ENCODE results near the gene MIER2. TPM values are rescaled to one million over a fixed set of nuclear protein-coding genes. Genes with fewer than 3 reads are reported as not detected.
"Not testable (repeated sequence)": the region's sequence is repeated elsewhere in the genome, so short reads cannot be mapped to it uniquely, and the experiment has no call there.

Gene MIER2
- total RNA-seq, 2 donors from 2014 or later: 18.2 to 25.0 TPM

DNA sequence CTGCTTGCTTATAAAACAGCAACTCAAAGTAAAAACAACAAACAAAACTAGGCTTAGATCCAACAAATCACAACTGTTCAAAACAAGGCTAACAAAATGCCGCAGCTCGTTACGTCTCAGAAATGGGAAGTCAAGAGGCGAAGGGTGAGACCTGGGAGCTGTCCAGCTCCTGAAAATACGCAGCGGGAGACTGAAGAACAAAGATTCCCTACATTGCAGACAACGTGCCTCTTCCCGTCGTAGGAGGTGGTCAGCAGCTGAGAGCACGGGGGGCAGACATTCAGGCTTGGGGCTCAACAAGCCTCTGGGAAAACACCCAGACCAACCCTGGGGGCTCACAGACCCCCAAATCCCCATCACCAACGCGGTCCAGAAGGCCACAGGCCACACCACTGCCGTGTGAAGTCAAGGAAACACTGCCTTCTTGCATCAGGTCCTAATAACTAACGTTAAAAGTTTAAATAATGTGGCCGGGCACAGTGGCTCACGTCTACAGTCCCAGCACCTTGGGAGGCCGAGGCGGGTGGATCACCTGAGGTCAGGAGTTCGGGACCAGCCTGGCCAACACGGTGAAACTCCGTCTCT is 66.9 kb downstream of the MIER2 start:
- DNase-seq: no peak
- intact Hi-C loops (cut with DNase I): no loop called here

DNA sequence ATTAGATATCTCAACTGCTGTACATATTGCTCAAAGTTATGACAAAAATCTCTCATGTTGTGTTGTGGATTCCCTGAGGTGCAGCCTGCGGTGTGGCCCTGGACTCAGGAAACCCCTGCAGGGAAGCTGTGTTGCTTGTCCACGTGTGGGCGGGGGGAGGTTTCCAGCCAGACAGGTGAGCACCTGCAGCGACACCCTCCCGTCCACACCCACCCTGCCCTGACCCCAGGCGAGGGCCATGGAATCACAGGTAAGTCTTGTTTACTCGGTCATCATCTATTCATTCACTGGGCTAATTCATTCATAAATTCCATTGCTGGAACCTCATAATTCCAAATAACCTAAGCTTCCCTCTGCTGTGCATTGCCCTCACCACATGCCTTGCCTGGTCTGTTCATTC is 67.5 kb downstream of the MIER2 start:
- DNase-seq: no peak
- no peak for ATAC-seq
- intact Hi-C loops (cut with DNase I): no loop called here

More for the DNA sequence above, 66.9 kb downstream of the MIER2 start:
- no peak for ATAC-seq

DNA sequence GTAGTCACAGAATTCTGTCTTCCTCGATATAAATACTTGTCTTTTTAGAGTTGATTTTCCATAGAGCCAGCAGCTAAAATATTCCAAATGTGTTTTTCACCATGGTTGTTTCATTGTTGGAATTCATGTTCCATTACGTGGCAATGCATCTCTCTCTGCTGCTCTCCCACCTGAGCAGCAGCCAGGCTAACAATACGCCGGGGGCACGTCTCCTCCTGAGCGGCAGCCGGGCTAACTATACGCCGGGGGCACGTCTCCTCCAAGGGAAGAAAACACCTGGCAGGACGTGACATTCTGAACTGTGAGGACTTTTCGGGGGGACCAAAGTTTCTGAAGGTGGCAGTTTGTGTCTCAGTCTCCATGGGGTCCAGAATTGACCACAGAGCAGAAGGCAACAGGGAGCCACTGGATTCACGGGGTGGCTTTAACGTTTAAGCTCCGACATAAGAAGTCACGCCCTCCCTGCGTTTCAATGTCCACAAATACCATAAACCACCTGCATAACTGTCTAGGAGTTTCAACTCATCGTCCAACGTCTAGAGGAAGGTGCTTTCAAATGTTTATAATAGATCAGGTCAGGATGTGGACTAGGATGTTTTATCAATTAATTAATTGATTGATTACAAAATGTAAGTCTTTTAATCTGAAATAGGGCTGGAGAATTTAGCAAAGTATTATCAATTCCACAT is 68.5 kb downstream of the MIER2 start:
- DNase-seq: no peak
- intact Hi-C loops (cut with DNase I): no loop called here
- ATAC-seq: no peak

DNA sequence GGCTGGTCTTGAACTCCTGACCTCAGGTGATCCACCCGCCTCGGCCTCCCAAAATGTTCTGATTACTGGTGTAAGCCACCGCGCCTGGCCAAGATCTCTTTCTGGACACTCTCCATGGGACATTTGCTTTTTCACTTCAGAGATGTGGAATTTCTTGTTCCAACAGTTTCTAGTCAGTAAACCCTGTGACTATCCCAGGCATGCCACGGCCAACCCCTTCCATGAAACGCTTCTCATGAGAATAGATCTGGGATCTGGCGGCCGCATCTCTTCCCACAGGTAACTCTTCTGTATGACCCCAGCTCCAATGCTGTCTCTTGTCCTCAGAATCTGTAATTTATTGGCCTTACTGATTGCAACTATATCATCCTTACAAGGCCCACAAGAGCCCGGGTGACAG is 69.6 kb downstream of the MIER2 start:
- ATAC-seq: no peak
- DNase-seq: no peak
- intact Hi-C loops (cut with DNase I): no loop called here

DNA sequence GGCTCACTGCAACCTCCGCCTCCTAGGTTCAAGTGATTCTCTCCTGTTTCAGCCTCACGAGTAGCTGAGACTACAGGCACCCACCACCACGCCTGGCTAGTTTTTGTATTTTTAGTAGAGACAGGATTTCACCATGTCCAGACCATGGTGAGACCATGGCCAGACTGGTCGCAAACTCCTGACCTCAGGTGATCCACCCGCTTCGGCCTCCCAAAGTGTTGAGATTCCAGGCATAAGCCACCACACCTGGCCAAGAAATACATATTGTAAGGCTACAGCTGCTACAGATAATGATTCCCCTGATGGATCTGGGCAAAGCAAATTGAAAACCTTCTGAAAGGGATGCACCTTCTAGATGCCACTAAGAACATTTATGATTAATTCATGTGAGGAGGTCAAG is 71.2 kb downstream of the MIER2 start:
- DNase-seq (no peak), ATAC-seq (no peak)
- intact Hi-C loops (cut with DNase I): no loop called here

DNA sequence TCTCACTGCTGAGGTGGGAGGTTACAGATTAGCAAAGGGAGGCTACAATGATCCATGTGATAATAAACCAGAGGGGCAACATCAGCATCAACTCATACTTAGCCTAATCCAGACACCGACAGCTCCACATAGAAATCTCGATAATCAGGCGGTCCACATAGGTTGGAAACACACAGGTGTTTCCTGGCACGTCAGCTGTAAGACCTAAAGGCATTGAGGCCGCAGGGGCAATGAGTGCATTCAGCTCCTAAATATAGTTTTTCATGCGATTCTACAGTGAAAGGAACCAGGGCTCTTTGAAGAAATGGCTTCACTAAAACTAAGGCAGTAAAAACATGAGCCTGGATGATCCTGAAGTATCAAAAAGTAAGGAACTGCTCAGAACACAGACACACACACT is 72.7 kb downstream of the MIER2 start:
- intact Hi-C loops (cut with DNase I): no loop called here
- no peak for ATAC-seq
- DNase-seq: no peak

DNA sequence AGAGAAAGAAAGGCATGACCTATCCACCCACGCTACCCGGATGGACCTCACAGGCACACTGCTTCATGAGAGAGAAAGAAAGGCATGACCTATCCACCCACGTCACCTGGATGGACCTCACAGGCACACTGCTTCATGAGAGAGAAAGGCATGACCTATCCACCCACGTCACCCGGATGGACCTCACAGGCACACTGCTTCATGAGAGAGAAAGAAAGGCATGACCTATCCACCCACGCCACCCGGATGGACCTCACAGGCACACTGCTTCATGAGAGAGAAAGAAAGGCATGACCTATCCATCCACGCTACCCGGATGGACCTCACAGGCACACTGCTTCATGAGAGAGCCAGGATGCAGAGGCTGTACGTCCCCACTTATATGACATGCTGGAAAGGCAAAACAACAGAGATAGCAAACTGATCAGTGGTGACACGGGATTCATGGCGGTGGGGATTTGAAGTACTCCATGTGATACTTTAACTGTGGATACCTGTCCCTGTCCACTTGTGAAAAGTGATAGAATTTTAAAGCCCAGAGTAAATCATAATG is 73.8 kb downstream of the MIER2 start:
- DNase-seq; ATAC-seq; intact Hi-C loops (cut with DNase I): not testable (repeated sequence)

DNA sequence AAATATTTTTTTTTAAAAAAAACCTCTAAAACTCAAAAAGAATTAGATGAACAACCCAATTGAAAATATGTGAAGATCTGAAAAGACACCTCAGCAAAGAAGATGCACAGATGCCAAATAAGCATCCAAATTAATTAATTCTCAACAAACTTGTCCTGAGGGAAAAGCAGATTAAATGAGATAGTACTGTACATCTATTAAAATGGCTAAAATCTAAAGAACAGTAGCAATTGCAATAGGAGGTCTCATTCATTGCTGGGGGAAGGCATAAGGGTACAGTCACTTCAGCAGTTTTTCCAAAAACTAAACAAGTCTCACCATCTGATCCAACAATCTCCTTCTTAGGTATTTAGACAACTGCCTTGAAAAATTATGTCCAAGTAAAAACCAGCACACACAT is 75.4 kb downstream of the MIER2 start:
- intact Hi-C loops (cut with DNase I): no loop called here
- DNase-seq (no peak), ATAC-seq (no peak)

DNA sequence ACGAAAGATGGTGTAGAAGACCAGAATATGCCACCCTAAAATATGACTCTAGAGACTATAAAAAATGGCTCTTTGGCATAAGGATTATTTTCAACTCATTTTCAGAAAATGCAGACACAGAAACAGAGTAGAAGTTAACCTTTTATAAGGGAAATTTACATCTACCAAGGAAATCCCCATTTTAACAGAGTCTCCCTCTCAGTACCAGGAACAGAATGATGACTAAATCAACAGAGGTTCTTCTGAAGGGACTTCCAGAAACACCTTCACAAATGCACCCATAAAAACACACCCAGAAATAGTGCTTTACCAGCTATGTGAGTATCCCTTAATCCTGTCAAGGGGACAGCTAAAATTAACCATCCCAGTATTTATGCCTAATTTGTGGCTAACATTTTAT is 82.5 kb downstream of the MIER2 start:
- no peak for ATAC-seq
- intact Hi-C loops (cut with DNase I): no loop called here

DNA sequence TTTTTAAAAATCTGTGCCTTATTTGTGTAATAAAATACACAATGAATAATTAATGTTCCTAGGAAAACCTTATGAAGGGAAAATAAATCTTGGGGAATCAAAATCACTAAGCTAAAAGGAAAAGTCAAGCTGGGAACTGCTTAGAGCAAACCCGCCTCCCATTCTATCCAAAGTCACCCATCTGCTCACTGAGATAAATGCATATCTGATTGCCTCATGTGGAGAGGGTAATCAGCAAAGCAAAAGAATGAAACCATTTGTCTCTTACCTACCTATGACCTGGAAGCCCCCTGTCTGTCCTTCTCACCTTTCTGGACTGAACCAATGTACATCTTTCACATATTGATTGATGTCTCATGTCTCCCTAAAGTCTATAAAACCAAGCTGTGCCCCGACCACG is 87.8 kb downstream of the MIER2 start:
- intact Hi-C loops (cut with DNase I); ATAC-seq; DNase-seq: not testable (repeated sequence)

More for the DNA sequence above, 82.5 kb downstream of the MIER2 start:
- DNase-seq: no peak

Other genes with a start within 250 kb of the MIER2 start
- gene OR4F17, start 237.7 kb downstream of the MIER2 start, total RNA-seq: not detected
- gene PLPP2, start 53.4 kb downstream of the MIER2 start, total RNA-seq: under 1 TPM; 0.76 to 0.85 TPM
- under 1 TPM; 0.76 to 0.88 TPM for gene C2CD4C, start 64.4 kb upstream of the MIER2 start, total RNA-seq
- gene SHC2, start 116.2 kb upstream of the MIER2 start, total RNA-seq: 10 to 100 TPM; 10.7 to 19.4 TPM
- under 1 TPM; 0.24 to 0.41 TPM for gene MADCAM1, start 151.7 kb upstream of the MIER2 start, total RNA-seq
- 10 to 100 TPM; 12.1 to 14.9 TPM for gene TPGS1, start 162.7 kb upstream of the MIER2 start, total RNA-seq
- gene CDC34, start 187.0 kb upstream of the MIER2 start, total RNA-seq: 10 to 100 TPM; 63.9 to 71.0 TPM
- gene GZMM, start 199.3 kb upstream of the MIER2 start, total RNA-seq: 1 to 10 TPM in 1 of 2 donors, under 1 TPM in 1; 0.81 to 1.1 TPM
- gene BSG, start 227.8 kb upstream of the MIER2 start, total RNA-seq: 1,000 to 10,000 TPM in 1 of 2 donors, 100 to 1,000 TPM in 1; 847 to 1,152 TPM
- gene HCN2, start 245.1 kb upstream of the MIER2 start, total RNA-seq: 1 to 10 TPM; 4.3 to 10.0 TPM

Data from left cardiac atrium (tissue), 4 donors.